CD4-positive, alpha-beta T cell treated with Interleukin-6 for 4 hours (primary cell): ENCODE data around the gene DOCK4.

Experiments
- DNase-seq: peaks from one replicate; pipeline ENCODE4 v3.0.0-alpha.2; 2020; ENCODE audit warnings: mixed read lengths

DOCK4 gene

GRCh38 chr7:112160130-112160770 lies 45.9 kb downstream of the DOCK4 start:
- DNase-seq, result no peak

- DNase-seq, result no peak
Observed at GRCh38 chr7:112159351-112159750, 46.8 kb downstream of the DOCK4 start.

- DNase-seq, result no peak
Observed at GRCh38 chr7:112157072-112157471, 49.1 kb downstream of the DOCK4 start.

GRCh38 chr7:112156412-112156811 lies 49.8 kb downstream of the DOCK4 start:
- no peak for DNase-seq

- no peak for DNase-seq
Observed at GRCh38 chr7:112154690-112155089, 51.5 kb downstream of the DOCK4 start.

GRCh38 chr7:112152186-112152585 lies 54.0 kb downstream of the DOCK4 start:
- DNase-seq, result no peak

- DNase-seq, result no peak
Observed at GRCh38 chr7:112150823-112151641, 55.2 kb downstream of the DOCK4 start.

- DNase-seq, result no peak
Observed at GRCh38 chr7:112149734-112150133, 56.5 kb downstream of the DOCK4 start.

GRCh38 chr7:112147793-112148361 lies 58.3 kb downstream of the DOCK4 start:
- no peak for DNase-seq

- DNase-seq, result no peak
Observed at GRCh38 chr7:112145206-112145605, 61.0 kb downstream of the DOCK4 start.

GRCh38 chr7:112144284-112145059 lies 61.7 kb downstream of the DOCK4 start:
- DNase-seq, result no peak

GRCh38 chr7:112143582-112143981 lies 62.6 kb downstream of the DOCK4 start:
- DNase-seq, result no peak

- DNase-seq, result no peak
Observed at GRCh38 chr7:112143136-112143535, 63.1 kb downstream of the DOCK4 start.

GRCh38 chr7:112140600-112140999 lies 65.6 kb downstream of the DOCK4 start:
- no peak for DNase-seq

- no peak for DNase-seq
Observed at GRCh38 chr7:112138938-112139337, 67.3 kb downstream of the DOCK4 start.

GRCh38 chr7:112138325-112138852 lies 67.8 kb downstream of the DOCK4 start:
- DNase-seq, result no peak

GRCh38 chr7:112137141-112138101 lies 68.8 kb downstream of the DOCK4 start:
- no peak for DNase-seq

- no peak for DNase-seq
Observed at GRCh38 chr7:112136271-112137008, 69.8 kb downstream of the DOCK4 start.

- DNase-seq, result no peak
Observed at GRCh38 chr7:112135815-112136214, 70.4 kb downstream of the DOCK4 start.

GRCh38 chr7:112134039-112134438 lies 72.2 kb downstream of the DOCK4 start:
- DNase-seq, result no peak

GRCh38 chr7:112133328-112133727 lies 72.9 kb downstream of the DOCK4 start:
- DNase-seq, result no peak
